ENCODE results near the gene MPEG1.

Gene MPEG1

GRCh38 chr11:59212744-59213631 lies at the start of gene MPEG1:
TSS of gene MPEG1 (minus strand) at chr11:59212927. CDS start at chr11:59212865, 62 bp downstream.
- DNase-seq, result no peak

GRCh38 chr11:59262177-59262818 lies 49.6 kb upstream of the MPEG1 start:
- no peak for DNase-seq

GRCh38 chr11:59261150-59261549 lies 48.4 kb upstream of the MPEG1 start:
- DNase-seq, result no peak

GRCh38 chr11:59259867-59260475 lies 47.2 kb upstream of the MPEG1 start:
- DNase-seq, result no peak

GRCh38 chr11:59259047-59259446 lies 46.3 kb upstream of the MPEG1 start:
- no peak for DNase-seq

GRCh38 chr11:59255281-59255680 lies 42.6 kb upstream of the MPEG1 start:
- no peak for DNase-seq

GRCh38 chr11:59254286-59254685 lies 41.6 kb upstream of the MPEG1 start:
- DNase-seq, result no peak

GRCh38 chr11:59253001-59253400 lies 40.3 kb upstream of the MPEG1 start:
- no peak for DNase-seq

GRCh38 chr11:59249535-59249934 lies 36.8 kb upstream of the MPEG1 start:
- no peak for DNase-seq

- DNase-seq, result no peak
Measured at GRCh38 chr11:59247531-59248227, 35.0 kb upstream of the MPEG1 start.

GRCh38 chr11:59243633-59244032 lies 30.9 kb upstream of the MPEG1 start:
- DNase-seq, result no peak

- no peak for DNase-seq
Measured at GRCh38 chr11:59240322-59240721, 27.6 kb upstream of the MPEG1 start.

GRCh38 chr11:59226396-59226795 lies 13.7 kb upstream of the MPEG1 start:
- DNase-seq, result no peak

- no peak for DNase-seq
Measured at GRCh38 chr11:59225017-59225416, 12.3 kb upstream of the MPEG1 start.

GRCh38 chr11:59224351-59224928 lies 11.7 kb upstream of the MPEG1 start:
- DNase-seq, result no peak

- no peak for DNase-seq
Measured at GRCh38 chr11:59223611-59224010, 10.9 kb upstream of the MPEG1 start.

- no peak for DNase-seq
Measured at GRCh38 chr11:59223177-59223576, 10.4 kb upstream of the MPEG1 start.

- no peak for DNase-seq
Measured at GRCh38 chr11:59222464-59223060, 9.8 kb upstream of the MPEG1 start.

GRCh38 chr11:59221441-59221840 lies 8.7 kb upstream of the MPEG1 start:
- no peak for DNase-seq

- no peak for DNase-seq
Measured at GRCh38 chr11:59219836-59220235, 7.1 kb upstream of the MPEG1 start.

- no peak for DNase-seq
Measured at GRCh38 chr11:59218893-59219292, 6.2 kb upstream of the MPEG1 start.

- DNase-seq, result no peak
Measured at GRCh38 chr11:59218319-59218718, 5.6 kb upstream of the MPEG1 start.
